Activated CD4-positive, alpha-beta T cell treated with anti-CD3 and anti-CD28 coated beads, Interleukin-2, amount 10 ng/mL, durations not matched to agents 24 days and 14 days (primary cell): ENCODE measurements around the gene IL17REL. TPM values are rescaled to one million over a fixed set of nuclear protein-coding genes. Genes with fewer than 3 reads are reported as not detected.
A peak's percentile ranks its signal among the peaks of the same experiment; 100 is the strongest.
"Not testable (repeated sequence)": the region's sequence is repeated elsewhere in the genome, so short reads cannot be mapped to it uniquely, and the experiment has no call there.

Source experiments
- DNase-seq: peaks from one replicate; pipeline ENCODE4 v3.0.0; 2022
- H3K27ac Mint-ChIP-seq: one replicate; pipeline ENCODE4 v1.8.0; 2022; ENCODE audit warnings: mild to moderate bottlenecking, mixed read lengths
- H3K27me3 Mint-ChIP-seq: one replicate; pipeline ENCODE4 v1.8.0; 2022; ENCODE audit warnings: mixed read lengths
- H3K36me3 Mint-ChIP-seq: one replicate; pipeline ENCODE4 v1.8.0; 2022; ENCODE audit warnings: low read depth, mild to moderate bottlenecking, mixed read lengths
- H3K4me1 Mint-ChIP-seq: one replicate; pipeline ENCODE4 v1.8.0; 2021; ENCODE audit warnings: mixed read lengths
- H3K4me3 Mint-ChIP-seq: one replicate; pipeline ENCODE4 v1.8.0; 2022; ENCODE audit warnings: mild to moderate bottlenecking, moderate library complexity, mixed read lengths
- H3K9me3 Mint-ChIP-seq: one replicate; pipeline ENCODE4 v1.8.0; 2021; ENCODE audit warnings: mixed read lengths
- intact Hi-C: fragments of 100-400 bp; cut with micrococcal nuclease; formaldehyde crosslinking; loops from one replicate; pipeline ENCODE4 v1.15.1; 2023
- total RNA-seq: library from RNA; stranded (reverse); gene quantifications from 2 replicates; pipeline ENCODE4 v1.2.3, GENCODE V29; 2022

The IL17REL gene
- total RNA-seq, 1 donor from 2014 or later = 0.09 TPM

DNA sequence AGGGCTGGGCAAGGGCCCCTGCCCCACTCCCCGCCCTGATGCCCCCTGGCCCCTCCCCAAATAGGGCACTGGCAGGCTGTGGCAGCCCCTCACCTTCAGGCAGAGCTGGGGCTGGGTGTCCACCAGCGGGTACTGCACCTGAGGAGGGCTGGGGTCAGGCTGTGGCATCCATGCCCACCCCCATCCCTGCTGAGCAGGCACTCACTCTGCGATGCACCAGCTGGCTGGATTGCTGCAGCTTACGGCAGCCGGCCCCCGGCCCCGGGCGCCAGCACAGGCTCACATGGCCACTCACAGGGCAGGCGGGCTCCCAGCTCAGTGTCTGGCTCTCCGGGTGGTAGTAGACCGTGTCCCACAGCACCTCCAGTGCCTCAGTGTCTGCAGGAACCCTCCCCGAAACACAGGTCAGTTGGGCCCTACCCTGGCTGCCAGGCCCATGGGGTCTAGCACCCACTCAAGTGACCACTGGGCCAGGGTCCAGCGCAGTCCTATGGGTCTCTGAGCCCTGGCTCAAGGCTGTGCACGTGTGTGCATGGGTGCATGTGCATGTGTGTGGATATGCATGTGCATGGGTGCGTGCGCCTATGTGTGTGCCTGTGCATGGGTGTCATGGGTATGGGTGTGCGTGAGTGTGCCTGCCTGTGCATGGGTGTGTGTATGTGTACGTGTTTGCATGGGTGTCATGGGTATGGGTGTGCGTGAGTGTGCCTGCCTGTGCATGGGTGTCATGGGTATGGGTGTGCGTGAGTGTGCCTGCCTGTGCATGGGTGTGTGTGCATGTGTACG is 14.4 kb downstream of the IL17REL start:
- H3K36me3 Mint-ChIP-seq = no peaks in the 10 kb centered on the region

DNA sequence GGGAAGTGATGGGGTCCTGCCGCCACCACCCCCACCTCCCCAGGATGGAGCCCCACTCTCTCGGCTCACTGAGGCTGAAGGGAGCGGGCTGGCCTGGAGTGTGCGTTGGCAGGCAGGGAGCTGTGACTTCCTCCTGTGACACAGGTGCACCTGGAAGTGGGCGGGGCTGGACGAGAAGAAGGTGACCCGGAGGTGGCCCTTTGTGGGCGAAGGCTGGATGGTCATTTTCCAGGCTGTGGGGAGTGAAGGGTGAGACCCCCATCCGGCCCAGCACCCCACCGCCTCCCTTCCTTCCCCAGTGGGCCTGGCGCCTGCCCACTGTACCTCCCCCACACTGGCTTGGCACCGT is 15.3 kb downstream of the IL17REL start:
- no peak for DNase-seq

More for the DNA sequence above, 14.4 kb downstream of the IL17REL start:
- DNase-seq = no peak
- H3K27ac Mint-ChIP-seq = peak overlapping the region; percentile 0
- H3K4me1 Mint-ChIP-seq = peaks cover 4% of the 10 kb centered on the region
- no peak overlapping the region for H3K4me3 Mint-ChIP-seq
- intact Hi-C loops = no loop called here
- no peaks in the 10 kb centered on the region for H3K9me3 Mint-ChIP-seq
- H3K27me3 Mint-ChIP-seq = no peaks in the 10 kb centered on the region

DNA sequence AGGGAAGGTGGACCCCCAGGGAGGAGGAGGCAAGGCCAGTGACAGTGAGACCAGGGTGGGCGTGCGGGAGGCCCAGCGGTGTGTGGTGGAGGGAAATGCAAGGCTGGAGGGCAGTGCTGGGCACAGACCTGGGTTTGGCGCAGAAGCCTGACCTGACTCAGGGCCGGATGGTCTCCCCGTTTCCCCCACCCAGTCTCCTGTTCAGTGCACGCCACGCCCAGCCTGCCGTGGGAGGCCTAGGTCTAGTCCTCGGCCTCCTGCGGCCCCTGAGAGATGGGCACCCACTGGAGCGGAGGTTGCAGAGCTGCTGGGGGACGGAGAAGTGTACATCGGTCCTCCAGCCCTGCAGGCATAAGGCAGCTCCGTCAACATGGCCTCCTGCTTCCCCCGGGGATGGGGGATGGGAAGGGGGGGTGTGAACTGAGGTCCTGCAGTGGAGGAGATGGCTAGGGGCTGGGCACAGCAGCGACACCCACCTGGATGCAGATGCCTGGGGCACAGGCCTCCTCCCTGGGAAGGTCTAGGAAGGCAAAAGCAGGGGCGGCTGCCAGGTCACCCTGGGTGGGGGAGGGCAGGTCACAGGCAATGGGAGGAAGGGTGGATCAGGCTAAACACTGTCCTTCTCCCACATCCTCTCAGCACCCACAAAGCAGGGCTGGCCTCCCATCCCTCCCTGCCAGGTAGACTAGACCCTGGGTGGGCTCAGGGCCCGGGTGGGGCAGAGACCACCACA is 15.9 kb downstream of the IL17REL start:
- H3K9me3 Mint-ChIP-seq = no peaks in the 10 kb centered on the region
- intact Hi-C loops = no loop called here
- no peak overlapping the region for H3K27ac Mint-ChIP-seq
- DNase-seq = no peak
- peaks cover 4% of the 10 kb centered on the region for H3K4me1 Mint-ChIP-seq
- H3K4me3 Mint-ChIP-seq = no peak overlapping the region
- no peaks in the 10 kb centered on the region for H3K36me3 Mint-ChIP-seq
- H3K27me3 Mint-ChIP-seq = peaks cover 2% of the 10 kb centered on the region

More for the DNA sequence above, 15.3 kb downstream of the IL17REL start:
- H3K27ac Mint-ChIP-seq = no peak overlapping the region
- H3K27me3 Mint-ChIP-seq = no peaks in the 10 kb centered on the region
- H3K4me3 Mint-ChIP-seq = no peak overlapping the region
- intact Hi-C loops = no loop called here
- no peaks in the 10 kb centered on the region for H3K9me3 Mint-ChIP-seq
- no peaks in the 10 kb centered on the region for H3K36me3 Mint-ChIP-seq
- peaks cover 4% of the 10 kb centered on the region for H3K4me1 Mint-ChIP-seq

DNA sequence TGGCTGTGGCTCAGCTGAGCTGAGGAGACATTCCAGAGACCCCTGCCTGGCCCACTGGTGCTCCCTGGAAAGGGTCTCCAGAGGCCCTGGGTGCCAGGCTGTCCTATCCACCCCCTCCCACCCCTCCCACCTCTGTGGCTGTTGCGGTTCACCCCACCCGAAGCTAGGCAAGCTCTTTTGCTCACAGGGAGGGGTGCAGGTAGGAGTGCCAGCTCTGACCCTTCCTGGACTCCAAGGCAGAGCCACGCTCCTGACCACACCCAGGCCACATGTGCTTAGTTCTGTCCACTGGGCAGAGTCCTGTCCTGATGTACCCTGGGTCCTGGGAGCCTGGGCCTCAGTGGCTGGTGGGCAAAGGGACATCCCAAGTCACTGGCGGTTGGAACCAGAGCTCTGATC is 16.4 kb downstream of the IL17REL start:
- intact Hi-C loops = no loop called here
- Mint-ChIP-seq H3K36me3 (peaks cover under 1% of the 10 kb centered on the region), H3K4me1 (peaks cover 4% of the 10 kb centered on the region), H3K4me3 (no peak overlapping the region), H3K27ac (no peak overlapping the region), H3K9me3 (peaks cover 2% of the 10 kb centered on the region), H3K27me3 (peaks cover 3% of the 10 kb centered on the region)
- DNase-seq = no peak

DNA sequence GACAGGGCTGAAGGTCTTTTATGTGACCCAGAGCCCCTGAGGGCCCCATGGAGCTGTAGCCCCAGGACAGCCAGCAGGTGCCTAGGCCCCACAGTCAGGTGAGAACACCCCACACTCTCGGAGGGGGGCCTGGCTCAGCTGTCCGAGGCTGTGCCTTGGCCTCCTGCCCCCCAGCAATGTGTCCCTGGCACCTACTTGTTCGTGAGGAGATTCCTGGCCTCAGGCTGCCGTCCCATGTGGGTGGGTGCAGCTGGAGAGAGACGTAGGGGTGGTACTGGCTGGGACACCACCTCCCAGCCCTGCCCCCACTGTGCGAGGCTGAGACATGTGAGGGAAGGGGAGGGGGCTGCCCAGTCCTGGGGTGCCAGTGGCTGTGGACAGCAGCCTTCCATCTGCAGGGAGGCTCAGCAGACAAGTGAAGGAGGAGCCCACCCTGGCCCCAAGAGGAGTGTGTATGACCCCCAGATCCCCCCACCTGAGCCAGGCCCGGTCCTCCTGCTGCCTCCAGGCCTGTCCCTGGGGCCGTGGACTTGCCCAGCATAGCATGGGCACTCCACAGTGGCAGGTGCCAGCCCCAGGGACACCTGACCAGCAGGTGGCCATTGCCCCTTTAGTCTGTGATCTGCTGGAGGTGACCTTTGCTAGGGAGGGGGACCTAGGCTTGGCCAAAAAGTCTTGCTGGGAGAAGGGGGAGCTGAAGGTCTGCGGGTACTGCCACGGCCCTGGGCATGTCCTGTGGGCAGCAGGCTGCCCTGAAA is 17.0 kb downstream of the IL17REL start:
- no peak overlapping the region for H3K4me3 Mint-ChIP-seq
- no peak overlapping the region for H3K27ac Mint-ChIP-seq
- intact Hi-C loops = no loop called here
- H3K9me3 Mint-ChIP-seq = peaks cover 5% of the 10 kb centered on the region
- peaks cover 4% of the 10 kb centered on the region for H3K4me1 Mint-ChIP-seq
- H3K27me3 Mint-ChIP-seq = peaks cover 6% of the 10 kb centered on the region
- no peak for DNase-seq
- H3K36me3 Mint-ChIP-seq = peaks cover 3% of the 10 kb centered on the region

DNA sequence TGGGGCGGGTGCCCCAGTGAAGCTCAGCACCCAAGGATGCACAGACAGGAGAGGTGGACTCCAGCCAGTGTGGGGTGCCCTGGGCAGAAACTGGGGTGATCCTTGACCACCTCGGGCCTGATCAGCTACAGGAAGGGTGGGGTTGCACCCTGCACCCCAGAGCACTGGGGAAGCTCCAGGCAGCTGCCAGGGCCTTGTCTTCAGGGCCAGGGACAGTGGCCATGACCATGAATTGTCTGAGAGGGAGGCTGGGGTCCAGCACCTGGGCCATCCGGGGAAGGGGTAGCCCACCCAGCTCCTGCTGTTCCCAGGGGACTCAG is 17.6 kb downstream of the IL17REL start:
- H3K27ac Mint-ChIP-seq = no peak overlapping the region
- intact Hi-C loops = no loop called here
- H3K27me3 Mint-ChIP-seq = peaks cover 6% of the 10 kb centered on the region
- H3K36me3 Mint-ChIP-seq = peaks cover 3% of the 10 kb centered on the region
- H3K4me3 Mint-ChIP-seq = no peak overlapping the region
- peaks cover 5% of the 10 kb centered on the region for H3K9me3 Mint-ChIP-seq
- DNase-seq = no peak
- H3K4me1 Mint-ChIP-seq = peaks cover 4% of the 10 kb centered on the region

DNA sequence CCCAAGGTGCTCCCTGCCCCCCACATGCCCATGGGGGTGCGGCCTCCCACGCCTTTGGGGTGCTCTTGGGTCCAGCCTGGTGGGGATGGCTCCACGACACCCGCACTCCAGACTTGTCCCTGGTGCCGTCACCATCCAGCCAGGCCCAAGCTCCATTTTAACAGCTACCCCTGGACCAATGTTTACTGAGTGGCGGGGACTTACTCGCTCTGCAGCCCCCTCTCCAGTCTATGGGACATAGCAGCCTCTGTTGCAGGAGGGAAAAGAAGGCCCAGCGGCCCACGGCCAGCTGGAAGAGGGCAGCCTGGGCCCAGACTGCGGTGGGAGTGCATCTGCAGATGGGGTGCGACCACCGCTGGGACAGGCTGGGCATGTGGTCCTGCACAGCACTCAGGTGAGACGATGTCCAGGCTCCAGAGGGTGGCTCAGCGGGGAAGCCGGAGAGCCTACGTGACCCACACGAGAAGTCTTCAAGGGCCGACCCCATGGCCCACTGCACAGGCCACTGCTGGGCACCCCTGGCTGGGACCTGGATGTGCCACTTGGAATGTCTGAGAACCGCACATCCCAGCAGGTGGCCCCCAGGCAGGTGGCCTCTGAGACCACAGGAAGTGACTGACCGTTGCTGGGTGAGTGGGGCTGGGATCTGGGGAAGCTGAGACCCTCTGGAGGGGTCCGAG is 18.1 kb downstream of the IL17REL start:
- peaks cover 3% of the 10 kb centered on the region for H3K36me3 Mint-ChIP-seq
- H3K27ac Mint-ChIP-seq = no peak overlapping the region
- peaks cover 5% of the 10 kb centered on the region for H3K9me3 Mint-ChIP-seq
- no peak overlapping the region for H3K4me3 Mint-ChIP-seq
- intact Hi-C loops = no loop called here
- no peak for DNase-seq
- H3K27me3 Mint-ChIP-seq = peaks cover 6% of the 10 kb centered on the region
- H3K4me1 Mint-ChIP-seq = peaks cover 4% of the 10 kb centered on the region

DNA sequence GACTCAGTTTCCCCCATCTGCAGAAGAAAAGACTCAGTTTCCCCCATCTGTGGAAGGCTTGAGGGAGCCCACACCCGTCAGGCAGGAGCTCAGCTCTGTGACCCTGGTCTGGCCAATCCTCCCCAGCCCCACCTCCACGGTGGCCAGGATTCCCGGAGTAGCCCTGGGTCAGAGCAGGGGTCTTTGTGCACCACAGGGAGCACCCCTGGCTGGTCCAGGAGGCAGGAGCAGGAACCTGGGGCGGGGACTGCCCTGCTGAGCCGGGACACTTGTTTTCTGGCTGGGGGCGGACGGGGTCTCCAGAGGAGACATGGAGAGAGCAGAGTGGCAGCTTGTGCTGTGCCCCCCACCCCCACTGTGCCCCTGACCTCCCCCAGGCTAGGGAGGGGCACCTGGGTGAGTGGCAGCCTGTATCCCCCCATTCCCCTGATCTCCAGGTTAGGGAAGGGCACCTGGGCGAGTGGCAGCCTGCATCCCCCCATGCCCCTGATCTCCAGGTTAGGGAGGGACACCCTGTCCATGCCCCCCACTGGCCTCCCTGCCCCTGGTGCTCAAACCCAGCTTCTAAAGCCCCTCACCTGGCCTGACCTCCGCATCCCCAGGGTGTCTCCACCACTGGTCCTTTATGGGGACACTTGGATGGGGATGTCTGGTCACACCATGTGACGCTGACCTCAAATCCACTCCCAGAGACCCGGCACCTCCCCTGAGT is 18.8 kb downstream of the IL17REL start:
- intact Hi-C loops = loop anchor here (1.0 to 2.0 kb wide), 3 partner anchors 15 to 63 kb away; no protein-coding TSS in a partner anchor
- Mint-ChIP-seq H3K36me3 (peaks cover 3% of the 10 kb centered on the region), H3K27ac (no peak overlapping the region), H3K4me1 (peaks cover 4% of the 10 kb centered on the region), H3K4me3 (no peak overlapping the region), H3K27me3 (peaks cover 6% of the 10 kb centered on the region), H3K9me3 (peaks cover 5% of the 10 kb centered on the region)
- DNase-seq = no peak

DNA sequence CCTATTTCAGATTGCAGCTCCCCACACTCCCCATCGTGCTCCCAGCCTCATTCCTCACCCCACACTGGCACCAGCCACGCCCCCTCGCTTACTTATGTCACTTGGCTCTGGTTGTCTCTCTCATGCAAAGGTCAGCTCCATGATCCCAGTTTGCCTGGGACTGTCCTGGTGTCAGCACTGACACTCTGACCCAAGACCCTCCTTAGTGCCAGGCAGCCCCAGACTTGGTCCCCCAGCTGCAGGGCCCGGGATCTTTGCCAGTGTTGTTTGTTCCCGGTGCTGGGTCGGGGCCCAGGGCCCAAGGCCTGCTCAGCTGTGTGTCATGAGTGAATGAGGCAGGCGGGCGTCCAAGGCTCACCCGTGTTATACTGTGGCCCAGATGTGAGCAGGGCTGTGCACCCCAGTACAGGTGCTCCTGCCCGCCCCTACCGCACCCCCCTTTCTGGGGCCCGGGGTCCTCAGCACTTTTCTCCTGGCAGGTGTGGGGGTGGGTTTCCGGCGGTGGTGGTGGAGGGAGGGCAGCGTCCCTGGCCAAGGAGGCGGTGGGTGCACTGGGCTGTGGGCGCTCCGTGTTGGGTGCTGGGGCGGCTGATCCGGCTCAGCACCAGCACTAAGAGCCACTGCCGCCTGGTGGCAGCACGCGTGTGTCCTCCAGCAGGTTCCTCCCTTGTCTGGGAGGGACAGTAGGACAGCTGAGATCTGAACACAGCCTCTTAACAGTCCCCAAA is 19.5 kb downstream of the IL17REL start:
- H3K27me3 Mint-ChIP-seq = peaks cover 8% of the 10 kb centered on the region

DNA sequence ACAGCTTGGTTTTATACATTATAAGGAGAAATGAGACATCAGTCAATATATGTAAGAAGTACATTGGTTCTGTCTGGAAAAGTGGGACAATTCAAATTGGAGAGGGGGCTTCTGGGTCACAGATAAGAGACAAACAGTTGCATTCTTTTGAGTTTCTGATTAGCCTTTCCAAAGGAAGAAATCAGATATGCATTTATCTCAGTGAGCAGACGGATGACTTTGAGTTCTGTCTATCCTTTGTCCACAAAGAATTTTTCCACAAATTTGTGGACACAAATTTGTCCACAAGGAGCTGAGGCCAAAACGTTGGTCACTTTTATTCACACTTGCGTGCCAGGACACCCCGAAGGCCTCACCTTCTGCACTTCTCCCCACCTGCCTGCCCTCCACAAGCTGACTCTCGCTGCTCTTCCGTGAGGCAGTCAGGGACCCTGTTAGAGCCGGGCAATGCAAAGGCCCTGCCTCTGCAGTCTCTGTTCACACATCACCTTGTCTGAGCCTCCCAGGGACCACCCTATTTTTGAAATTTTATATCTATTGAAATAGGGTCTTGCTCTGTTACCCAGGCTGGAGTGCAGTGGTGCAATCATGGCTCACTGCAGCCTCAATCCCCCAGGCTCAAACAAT is 20.5 kb downstream of the IL17REL start:
- peaks cover 7% of the 10 kb centered on the region for H3K36me3 Mint-ChIP-seq
- DNase-seq = no peak
- H3K4me3 Mint-ChIP-seq = no peak overlapping the region
- no peak overlapping the region for H3K27ac Mint-ChIP-seq
- H3K9me3 Mint-ChIP-seq = peaks cover 8% of the 10 kb centered on the region
- intact Hi-C loops = loop anchor here (2.0 kb wide), 1 partner anchor 13 kb away; no protein-coding TSS in a partner anchor
- peaks cover 4% of the 10 kb centered on the region for H3K4me1 Mint-ChIP-seq
- H3K27me3 Mint-ChIP-seq = peaks cover 10% of the 10 kb centered on the region

More for the DNA sequence above, 19.5 kb downstream of the IL17REL start:
- intact Hi-C loops = loop anchor here (1.0 to 2.0 kb wide), 3 partner anchors 14 to 62 kb away; no protein-coding TSS in a partner anchor
- Mint-ChIP-seq H3K27ac (no peak overlapping the region), H3K4me3 (no peak overlapping the region), H3K4me1 (peaks cover 4% of the 10 kb centered on the region), H3K36me3 (peaks cover 5% of the 10 kb centered on the region), H3K9me3 (peaks cover 8% of the 10 kb centered on the region)
- DNase-seq = peak; percentile 90

DNA sequence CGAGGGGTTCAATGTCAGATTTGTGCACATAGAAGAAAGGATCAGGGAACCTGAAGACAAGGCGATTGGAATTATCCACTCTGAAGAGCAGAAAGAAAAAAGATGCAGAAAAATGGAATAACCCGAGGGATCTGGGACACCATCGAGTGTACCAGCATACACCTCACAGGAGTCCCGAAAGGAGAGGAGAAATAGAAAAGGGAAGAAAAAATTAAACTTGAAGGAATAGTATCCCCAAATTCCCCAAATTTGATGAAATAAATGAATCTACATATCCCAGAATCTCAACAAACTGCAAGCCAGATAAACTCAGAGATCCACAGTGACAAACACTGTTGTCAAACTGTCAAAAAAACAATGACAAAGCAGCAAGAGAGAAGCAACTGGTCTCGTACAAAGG is 21.4 kb downstream of the IL17REL start:
- H3K36me3 Mint-ChIP-seq = peaks cover 8% of the 10 kb centered on the region
- peaks cover 4% of the 10 kb centered on the region for H3K4me1 Mint-ChIP-seq
- no peak overlapping the region for H3K27ac Mint-ChIP-seq
- H3K9me3 Mint-ChIP-seq = peaks cover 15% of the 10 kb centered on the region
- no peak for DNase-seq
- intact Hi-C loops = no loop called here
- peaks cover 17% of the 10 kb centered on the region for H3K27me3 Mint-ChIP-seq
- no peak overlapping the region for H3K4me3 Mint-ChIP-seq

DNA sequence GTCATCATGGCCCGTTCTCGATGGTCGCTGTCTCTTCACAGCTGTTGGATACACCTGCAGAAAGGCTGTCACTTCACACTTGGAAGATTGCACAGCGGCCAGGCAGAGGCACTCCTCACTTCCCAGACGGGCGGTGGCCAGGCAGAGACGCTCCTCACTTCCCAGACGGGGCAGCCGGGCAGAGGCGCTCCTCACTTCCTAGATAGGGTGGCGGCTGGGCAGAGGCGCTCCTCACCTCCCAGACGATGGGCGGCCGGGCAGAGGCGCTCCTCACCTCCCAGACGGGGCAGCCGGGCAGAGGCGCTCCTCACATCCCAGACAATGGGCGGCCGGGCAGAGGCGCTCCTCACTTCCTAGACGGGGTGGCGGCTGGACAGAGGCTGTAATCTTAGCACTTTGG is 22.7 kb downstream of the IL17REL start:
- H3K4me1 Mint-ChIP-seq, H3K4me3 Mint-ChIP-seq, DNase-seq, intact Hi-C loops, H3K27ac Mint-ChIP-seq: not testable (repeated sequence)
- Mint-ChIP-seq H3K36me3 (peaks cover 12% of the 10 kb centered on the region), H3K27me3 (peaks cover 30% of the 10 kb centered on the region), H3K9me3 (peaks cover 23% of the 10 kb centered on the region)
